DMS153 treated with DMSO at 0.1 percent for 48 hours (cell line): Measurements from ENCODE around the gene CLDN1.
"Not testable (repeated sequence)": the region's sequence is repeated elsewhere in the genome, so short reads cannot be mapped to it uniquely, and the experiment has no call there.

Experiments
- DNase-seq: peaks from one replicate; lab custom pipeline; 2025; ENCODE audit not compliant: unreplicated experiment; lab: John Stamatoyannopoulos, UW

The CLDN1 gene

GRCh38 chr3:190294030-190294429 is 28.2 kb downstream of the CLDN1 start:
- DNase-seq, result no peak

GRCh38 chr3:190293621-190294020 is 28.6 kb downstream of the CLDN1 start:
- DNase-seq, result no peak

DNA sequence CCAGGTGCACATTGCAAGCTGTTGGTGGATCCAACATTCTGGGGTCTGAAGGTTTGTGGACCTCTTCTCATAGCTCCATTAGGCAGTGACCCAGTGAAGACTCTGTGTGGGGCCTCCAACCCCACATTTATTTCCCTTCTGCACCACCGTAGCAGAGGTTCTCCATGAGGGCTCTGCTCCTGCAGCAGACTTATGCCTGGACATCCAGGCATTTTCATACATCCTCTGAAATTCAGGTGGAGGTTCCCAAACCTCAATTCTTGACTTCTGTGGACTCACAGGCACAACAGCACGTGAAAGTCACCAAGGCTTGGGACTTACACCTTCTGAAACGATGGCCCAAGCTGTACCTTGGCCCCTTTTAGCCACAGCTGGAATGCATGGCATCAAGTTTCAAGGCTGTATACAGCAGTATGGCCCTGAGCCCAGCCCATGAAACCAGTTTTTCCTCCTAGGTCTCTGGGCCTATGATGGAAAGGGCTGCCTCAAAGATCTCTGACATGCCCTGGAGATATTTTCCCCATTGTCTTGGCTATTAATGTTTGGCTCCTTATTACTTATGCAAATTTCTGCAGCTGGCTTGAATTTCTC is 30.2 kb downstream of the CLDN1 start:
- DNase-seq, result no peak

DNA sequence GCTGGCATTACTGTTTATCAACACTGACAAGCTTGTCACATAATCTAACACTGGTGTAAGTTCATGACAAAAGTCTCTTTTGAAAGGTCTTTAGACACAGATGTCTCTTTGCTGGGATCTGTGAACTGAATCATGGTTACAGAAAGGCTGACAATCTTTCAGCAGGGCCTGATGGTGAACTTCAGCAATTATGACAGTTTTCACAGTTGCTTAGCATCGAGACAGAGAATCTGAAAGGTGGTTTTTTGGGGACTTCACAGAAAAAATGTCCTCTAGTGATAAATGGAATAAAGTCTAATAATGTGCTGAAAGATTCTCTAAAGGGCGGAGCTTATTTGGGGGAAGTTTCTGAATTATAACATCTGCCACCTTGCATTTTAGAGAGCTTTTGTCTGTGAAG is 32.3 kb downstream of the CLDN1 start:
- DNase-seq, result no peak

DNA sequence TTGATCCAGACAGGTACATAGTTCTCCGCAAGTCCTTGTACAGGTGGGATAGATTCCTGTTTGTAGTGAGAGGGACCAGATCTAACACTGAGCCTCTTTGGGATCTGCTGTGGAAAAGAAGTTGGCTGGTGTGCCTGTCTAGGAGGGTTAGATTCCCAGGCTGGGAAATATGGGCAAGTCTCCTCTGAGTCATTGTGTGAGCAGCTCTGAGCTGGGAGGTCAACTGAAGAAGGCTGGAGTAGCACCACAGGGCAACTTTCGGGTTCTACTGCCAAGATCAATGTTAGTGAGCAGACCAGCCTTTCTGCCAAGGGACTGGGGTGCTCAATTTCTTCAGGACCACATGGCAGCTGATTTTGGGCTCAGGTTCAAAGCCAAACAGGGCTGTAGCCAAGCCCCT is 33.4 kb downstream of the CLDN1 start:
- no peak for DNase-seq

DNA sequence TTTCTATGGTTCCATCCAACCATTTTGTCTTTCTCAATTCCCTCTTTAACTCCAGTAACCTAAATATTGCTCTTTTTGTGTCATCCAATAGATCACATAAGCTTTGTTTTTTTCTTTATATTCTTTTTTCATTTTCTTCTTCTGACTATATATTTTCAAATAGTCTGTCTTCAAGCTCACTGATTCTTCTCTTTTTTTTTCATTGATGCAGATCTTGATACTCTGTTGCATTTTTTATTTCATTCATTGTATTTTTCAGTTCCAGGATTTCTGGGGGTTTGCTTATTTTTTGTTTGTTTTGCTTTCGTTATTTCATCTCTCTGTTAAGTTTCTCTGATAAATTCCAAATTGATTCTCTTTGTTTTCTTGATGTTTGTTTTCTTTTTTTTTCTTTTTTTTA is 36.2 kb downstream of the CLDN1 start:
- DNase-seq, result no peak

DNA sequence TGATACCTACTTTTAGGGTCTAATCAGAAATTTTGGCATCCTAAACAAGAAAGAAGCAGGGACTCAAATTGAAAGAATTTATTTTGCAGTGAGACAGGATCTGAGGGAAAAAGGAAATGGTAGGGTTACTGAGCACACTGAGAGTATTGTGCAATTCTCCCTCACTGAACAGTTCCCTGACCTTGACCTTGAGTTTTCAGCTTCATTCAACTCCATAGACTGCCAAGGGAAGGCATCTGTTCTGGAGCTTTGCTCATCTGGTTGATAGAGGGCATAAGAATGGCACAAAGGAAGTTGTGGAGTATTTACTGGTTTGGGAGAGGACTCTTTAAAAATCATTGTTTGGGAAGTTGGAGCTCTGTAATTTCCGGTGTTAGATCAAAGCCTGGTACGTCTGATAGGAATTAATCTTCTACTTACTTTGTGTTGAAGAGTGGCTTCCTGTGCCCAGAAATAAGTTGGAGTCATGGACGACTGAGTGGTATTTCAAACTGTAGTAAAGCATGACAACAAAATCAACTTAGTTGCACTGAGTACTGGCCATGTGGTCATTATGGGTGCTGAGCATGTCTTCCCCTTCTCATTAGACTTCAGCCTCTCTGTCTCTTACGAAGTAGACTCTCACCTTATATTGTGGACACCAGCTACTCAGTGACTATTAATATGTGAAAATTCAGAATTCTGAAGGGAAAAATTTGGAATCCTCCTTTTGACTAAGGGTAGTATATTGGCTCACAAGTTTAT is 40.8 kb downstream of the CLDN1 start:
- no peak for DNase-seq

GRCh38 chr3:190279690-190280089 is 42.6 kb downstream of the CLDN1 start:
- DNase-seq, result no peak

DNA sequence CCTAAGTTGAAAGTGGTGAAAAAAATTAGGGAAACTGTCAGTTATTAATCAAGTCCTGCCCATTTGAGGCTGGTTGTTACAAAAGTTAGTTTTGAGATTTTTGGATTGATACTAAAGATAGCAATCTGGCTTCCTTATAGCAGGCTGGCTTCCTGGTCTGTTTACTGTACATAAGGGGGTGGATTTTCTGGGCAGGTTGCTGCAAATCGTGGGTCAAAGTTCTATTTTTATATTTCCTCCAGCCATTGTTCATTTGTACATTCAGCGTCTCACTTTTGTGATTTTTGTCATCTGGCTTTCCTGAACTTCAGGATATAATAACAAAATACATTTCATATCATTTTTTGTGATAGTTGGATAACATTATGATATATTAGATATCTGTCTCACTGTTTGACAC is 49.5 kb downstream of the CLDN1 start:
- DNase-seq, result no peak

- DNase-seq, result no peak
Measured at GRCh38 chr3:190269101-190269500, 53.1 kb downstream of the CLDN1 start.

- DNase-seq, result not testable (repeated sequence)
Measured at GRCh38 chr3:190267464-190267863, 54.8 kb downstream of the CLDN1 start.

DNA sequence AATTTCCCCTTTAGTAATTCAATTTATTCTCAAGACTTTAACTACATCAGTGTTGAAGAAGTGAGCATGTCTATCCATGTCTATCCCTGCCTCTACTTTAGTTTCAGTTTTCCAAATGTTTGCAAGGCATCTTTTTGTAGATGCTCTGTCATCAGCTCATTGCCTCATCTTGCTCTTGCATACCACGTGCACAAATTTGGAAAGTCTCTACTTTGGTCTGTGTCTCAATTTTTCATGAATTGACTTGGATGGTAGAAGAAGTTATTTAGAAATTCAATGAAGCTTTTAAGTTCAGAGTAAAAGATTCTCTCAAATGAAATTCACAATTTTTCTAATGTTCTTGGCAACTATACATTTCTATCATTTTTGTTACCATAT is 55.3 kb downstream of the CLDN1 start:
- DNase-seq, result no peak

GRCh38 chr3:190266265-190266912 is 55.9 kb downstream of the CLDN1 start:
- DNase-seq, result no peak

GRCh38 chr3:190265796-190266195 is 56.5 kb downstream of the CLDN1 start:
- DNase-seq, result no peak

DNA sequence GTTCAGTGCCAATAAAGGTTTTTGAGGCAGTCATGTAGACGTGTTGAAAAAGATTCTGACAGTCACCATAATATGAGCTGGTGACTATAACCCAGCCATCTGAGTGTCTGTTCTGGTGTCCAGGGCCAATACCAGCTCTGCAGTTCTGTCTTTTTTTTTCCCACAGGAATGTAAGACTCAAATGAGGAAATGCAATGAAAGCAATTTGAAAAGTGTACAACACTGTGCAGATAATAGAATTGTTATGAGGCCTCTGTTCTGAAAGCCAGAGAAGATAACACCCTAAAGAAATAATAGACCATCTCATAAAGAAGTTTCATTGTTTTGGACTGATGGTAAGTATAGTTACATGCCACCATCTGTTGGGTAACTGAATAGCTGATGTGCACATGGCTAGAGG is 57.1 kb downstream of the CLDN1 start:
- no peak for DNase-seq

- DNase-seq, result no peak
Measured at GRCh38 chr3:190261740-190262139, 60.5 kb downstream of the CLDN1 start.

GRCh38 chr3:190261015-190261414 is 61.2 kb downstream of the CLDN1 start:
- no peak for DNase-seq

DNA sequence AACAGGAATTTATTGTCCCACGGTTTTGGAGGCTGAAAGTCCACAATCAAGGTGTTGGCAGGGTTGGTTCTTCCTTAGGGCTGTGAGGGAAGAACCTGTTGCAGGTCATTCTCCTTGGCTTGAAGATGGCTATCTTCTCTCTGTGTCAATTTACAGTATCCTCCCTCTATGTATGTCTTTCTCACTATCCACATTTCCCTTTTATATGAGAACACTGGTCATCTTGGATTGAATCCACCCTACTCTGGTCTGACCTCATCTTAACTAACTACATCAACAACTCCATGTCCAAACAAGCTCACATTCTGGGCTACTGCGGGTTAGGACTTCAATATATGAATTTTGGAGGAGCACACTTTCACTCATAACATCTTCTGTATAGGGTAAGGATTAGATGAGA is 61.9 kb downstream of the CLDN1 start:
- no peak for DNase-seq

DNA sequence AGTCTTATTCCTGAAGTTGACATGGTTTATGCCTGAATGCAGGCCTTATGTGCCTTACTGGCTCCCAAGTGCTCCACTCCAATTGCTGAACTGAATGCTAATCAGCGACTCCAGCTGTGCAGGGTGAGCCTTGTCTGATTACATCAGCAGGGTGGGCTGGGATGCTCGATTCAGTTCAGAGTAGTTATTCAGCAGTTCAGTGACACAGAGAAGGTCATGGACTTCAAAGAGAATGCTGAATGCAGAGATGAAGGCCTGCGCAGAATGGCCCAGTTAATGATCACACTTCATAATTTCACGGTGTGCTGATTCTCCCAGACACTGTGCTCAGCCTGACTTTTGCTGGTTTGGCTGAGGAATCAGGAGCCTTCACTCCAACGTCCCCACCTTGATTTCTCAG is 63.6 kb downstream of the CLDN1 start:
- no peak for DNase-seq
